Measurements from ENCODE around the gene SHC4.

DNA sequence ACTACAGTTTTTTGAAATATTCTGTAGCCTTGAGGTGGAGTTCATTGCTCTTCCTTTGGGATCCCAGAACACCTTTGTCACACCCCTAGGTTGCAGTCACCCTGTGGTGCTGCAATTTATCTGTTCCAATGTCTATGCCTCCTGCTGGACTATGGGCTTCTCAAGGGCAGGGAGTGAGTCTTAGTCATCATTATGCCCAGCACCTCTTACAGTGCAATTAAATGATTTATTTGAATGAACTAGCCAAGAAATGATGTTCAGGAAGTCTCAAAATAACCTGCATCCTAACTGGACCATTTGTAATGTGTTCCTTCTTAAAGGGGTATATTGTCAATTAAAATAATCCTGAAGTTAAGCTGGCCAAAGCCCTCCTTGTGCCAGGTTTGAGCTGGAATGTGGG lies 28.5 kb downstream of the SHC4 start:
- TF ChIP-seq EZH2 (IDR thresholded peaks at IDR 0.05; ENCODE audit: insufficient read depth, poor library complexity, severe bottlenecking) = no peak
- TF ChIP-seq EZH2phosphoT487 (IDR thresholded peaks at IDR 0.05; ENCODE audit: insufficient read depth, low read depth) = no peak

All from GM23248 (cell line).